ENCODE results near the gene ARVCF. TPM values are rescaled to one million over a fixed set of nuclear protein-coding genes. Genes with fewer than 3 reads are reported as not detected.

Gene ARVCF
- total RNA-seq, 1 experiment from 2014 or later, result 8.2 TPM

- no peak for TF ChIP-seq CTCF (IDR thresholded peaks at IDR 0.05)
- TF ChIP-seq REST (IDR thresholded peaks at IDR 0.05; ENCODE audit: insufficient read depth in 1 of 2, low read depth in 2 of 2, low read length in 1 of 2), result no peak
- TF ChIP-seq POLR2AphosphoS5 (IDR thresholded peaks at IDR 0.05; ENCODE audit: low read depth, low read length), result no peak
- TF ChIP-seq TCF7L2 (IDR thresholded peaks at IDR 0.05; ENCODE audit: low read depth, low read length), result no peak
- TF ChIP-seq SIN3A (IDR thresholded peaks at IDR 0.05; ENCODE audit: borderline replicate concordance, insufficient read depth, low read depth, low read length), result no peak
- in situ Hi-C loops (cut with HindIII; ENCODE audit: low pct_unique_long_range_greater_than_20kb, low sequenced_read_pairs), result no loop called here
- BruUV-seq (replicated peaks), result no TSS peak
- CTCF ChIA-PET, result no interaction called here
- POLR2A ChIA-PET, result no interaction called here
- H3K27me3 ChIP-seq (ENCODE audit: control insufficient read depth, insufficient read depth, low read length), result no peaks in the 10 kb centered on the region
- DNase-seq (ENCODE audit: low read depth, low spot score) (no peak), ATAC-seq (no peak)
- no peaks in the 10 kb centered on the region for H3K36me3 ChIP-seq (ENCODE audit: control insufficient read depth, insufficient read depth, low read length)
- H3K4me3 ChIP-seq (ENCODE audit: low read depth in 2 of 2, low read length in 2 of 2), result no peak overlapping the region
- H3K4me1 ChIP-seq (ENCODE audit: control insufficient read depth, insufficient read depth, low read length), result no peaks in the 10 kb centered on the region
- H3K27ac ChIP-seq (ENCODE audit: low read length), result no peak overlapping the region
- intact Hi-C loops (cut with micrococcal nuclease; ENCODE audit: unreplicated experiment), result no loop called here
- H3K9me3 ChIP-seq (ENCODE audit: control insufficient read depth, insufficient read depth, low read depth, low read length), result no peaks in the 10 kb centered on the region
Measured at GRCh38 chr22:20063271-20064139, 46.9 kb upstream of the ARVCF start.

GRCh38 chr22:20062766-20063083, 46.1 kb upstream of the ARVCF start:
- CTCF ChIA-PET, result no interaction called here
- no peaks in the 10 kb centered on the region for H3K36me3 ChIP-seq (ENCODE audit: control insufficient read depth, insufficient read depth, low read length)
- H3K4me3 ChIP-seq (ENCODE audit: low read depth in 2 of 2, low read length in 2 of 2), result no peak overlapping the region
- no peak for TF ChIP-seq SIN3A (IDR thresholded peaks at IDR 0.05; ENCODE audit: borderline replicate concordance, insufficient read depth, low read depth, low read length)
- no peak for TF ChIP-seq POLR2AphosphoS5 (IDR thresholded peaks at IDR 0.05; ENCODE audit: low read depth, low read length)
- DNase-seq (ENCODE audit: low read depth, low spot score) (no peak), ATAC-seq (no peak)
- H3K27ac ChIP-seq (ENCODE audit: low read length), result no peak overlapping the region
- H3K9me3 ChIP-seq (ENCODE audit: control insufficient read depth, insufficient read depth, low read depth, low read length), result no peaks in the 10 kb centered on the region
- no peaks in the 10 kb centered on the region for H3K4me1 ChIP-seq (ENCODE audit: control insufficient read depth, insufficient read depth, low read length)
- no TSS peak for BruUV-seq (replicated peaks)
- in situ Hi-C loops (cut with HindIII; ENCODE audit: low pct_unique_long_range_greater_than_20kb, low sequenced_read_pairs), result no loop called here
- intact Hi-C loops (cut with micrococcal nuclease; ENCODE audit: unreplicated experiment), result no loop called here
- H3K27me3 ChIP-seq (ENCODE audit: control insufficient read depth, insufficient read depth, low read length), result no peaks in the 10 kb centered on the region
- POLR2A ChIA-PET, result no interaction called here

GRCh38 chr22:20062043-20062765, 45.6 kb upstream of the ARVCF start:
- H3K4me3 ChIP-seq (ENCODE audit: low read depth in 2 of 2, low read length in 2 of 2), result no peak overlapping the region
- BruUV-seq (replicated peaks), result no TSS peak
- no peak overlapping the region for H3K27ac ChIP-seq (ENCODE audit: low read length)
- intact Hi-C loops (cut with micrococcal nuclease; ENCODE audit: unreplicated experiment) (no loop called here), in situ Hi-C loops (cut with HindIII; ENCODE audit: low pct_unique_long_range_greater_than_20kb, low sequenced_read_pairs) (no loop called here)
- H3K27me3 ChIP-seq (ENCODE audit: control insufficient read depth, insufficient read depth, low read length), result no peaks in the 10 kb centered on the region
- POLR2A ChIA-PET, result no interaction called here
- no peaks in the 10 kb centered on the region for H3K4me1 ChIP-seq (ENCODE audit: control insufficient read depth, insufficient read depth, low read length)
- CTCF ChIA-PET, result no interaction called here
- ATAC-seq (no peak), DNase-seq (ENCODE audit: low read depth, low spot score) (no peak)
- H3K36me3 ChIP-seq (ENCODE audit: control insufficient read depth, insufficient read depth, low read length), result no peaks in the 10 kb centered on the region
- TF ChIP-seq SIN3A (IDR thresholded peaks at IDR 0.05; ENCODE audit: borderline replicate concordance, insufficient read depth, low read depth, low read length) (no peak), REST (IDR thresholded peaks at IDR 0.05; ENCODE audit: insufficient read depth in 1 of 2, low read depth in 2 of 2, low read length in 1 of 2) (no peak), TCF7L2 (IDR thresholded peaks at IDR 0.05; ENCODE audit: low read depth, low read length) (no peak), CTCF (IDR thresholded peaks at IDR 0.05) (no peak), POLR2AphosphoS5 (IDR thresholded peaks at IDR 0.05; ENCODE audit: low read depth, low read length) (no peak)
- no peaks in the 10 kb centered on the region for H3K9me3 ChIP-seq (ENCODE audit: control insufficient read depth, insufficient read depth, low read depth, low read length)

All from Panc1 (cell line).